AG04449 (cell line): ENCODE data around the gene RGMA.
A peak's percentile ranks its signal among the peaks of the same experiment; 100 is the strongest.

ENCODE experiments used
- CTCF ChIA-PET: fragments of 350-600 bp; formaldehyde crosslinking; extraction: SDS; loops from one replicate; lab custom pipeline; 2021; ENCODE audit warnings: antibody characterized with exemption; lab: Yijun Ruan, JAX
- POLR2A ChIA-PET: fragments of 400-600, 350-600 bp; formaldehyde crosslinking; extraction: SDS; loops from one replicate; lab custom pipeline; 2020; ENCODE audit warnings: antibody characterized with exemption, inconsistent platforms; lab: Yijun Ruan, JAX
- DNase-seq: peaks from one replicate; pipeline ENCODE4 v3.0.0-alpha.2; 2010; ENCODE audit warnings: low read depth, low spot score
- H3K4me3 ChIP-seq: 2 replicates; pipeline ENCODE4 v1.5.1; 2011; ENCODE audit warnings: low read depth, mild to moderate bottlenecking, control low read depth, low read length
- CTCF ChIP-seq: IDR thresholded peaks from one replicate; pipeline ENCODE4 v1.5.1; 2011; ENCODE audit warnings: mild to moderate bottlenecking, moderate library complexity, low read length, control low read depth, inconsistent platforms; ENCODE audit not compliant: insufficient read depth; ENCODE audit errors: missing control alignments

Gene RGMA

GRCh38 chr15:93072011-93072410 is 17.0 kb downstream of the RGMA start:
- peak overlapping the region; percentile 72 for H3K4me3 ChIP-seq
- POLR2A ChIA-PET = interaction anchor here (0.6 to 0.9 kb wide), 2 partner anchors 648 to 758 kb away, joined by 3 to 7 read pairs; no protein-coding TSS in a partner anchor
- DNase-seq = peak; percentile 2
- CTCF ChIA-PET = interaction anchor here (0.6 to 5.0 kb wide), 6 partner anchors 12 to 1048 kb away, joined by 3 to 31 read pairs (median 6); partner anchors contain the start of gene RGMA
- no peak for TF ChIP-seq CTCF

- ChIA-PET CTCF (interaction anchor here (1.2 to 5.0 kb wide), 6 partner anchors 11 to 1048 kb away, joined by 3 to 31 read pairs (median 6); partner anchors contain the start of gene RGMA), POLR2A (interaction anchor here (0.6 kb wide), 1 partner anchor 758 kb away, joined by 7 read pairs; no protein-coding TSS in a partner anchor)
- no peak for TF ChIP-seq CTCF
- DNase-seq = no peak
- H3K4me3 ChIP-seq = peak overlapping the region; percentile 72
These were observed 17.5 kb downstream of the RGMA start for GRCh38 chr15:93071469-93071936.

GRCh38 chr15:93070551-93071296 is 18.3 kb downstream of the RGMA start:
- ChIA-PET CTCF (interaction anchor here (1.0 to 5.0 kb wide), 5 partner anchors 17 to 905 kb away, joined by 3 to 31 read pairs (median 5); partner anchors contain the start of gene RGMA), POLR2A (no interaction called here)
- no peak for TF ChIP-seq CTCF
- peak overlapping the region; percentile 72; the same call in 1 of the 2 replicates for H3K4me3 ChIP-seq
- no peak for DNase-seq

GRCh38 chr15:93070132-93070531 is 18.9 kb downstream of the RGMA start:
- H3K4me3 ChIP-seq = no peak overlapping the region
- no peak for TF ChIP-seq CTCF
- ChIA-PET CTCF (interaction anchor here (1.0 to 5.0 kb wide), 3 partner anchors 17 to 905 kb away, joined by 5 to 31 read pairs (median 5); partner anchors contain the start of gene RGMA), POLR2A (no interaction called here)
- DNase-seq = no peak

- no peak overlapping the region for H3K4me3 ChIP-seq
- ChIA-PET CTCF (interaction anchor here (5.0 kb wide), 1 partner anchor 19 kb away, joined by 31 read pairs; the partner anchor contains the start of gene RGMA), POLR2A (no interaction called here)
- TF ChIP-seq CTCF = no peak
- no peak for DNase-seq
These were observed 20.3 kb downstream of the RGMA start for GRCh38 chr15:93068581-93069199.
